Endothelial cell of umbilical vein (primary cell): ENCODE data around the gene IL6. TPM values are rescaled to one million over a fixed set of nuclear protein-coding genes. Genes with fewer than 3 reads are reported as not detected.

Experiments
- BruUV-seq: library from RNA; stranded (reverse); fragments of 400-500 nt; replicated peaks from 2 replicates; lab custom pipeline; 2021; lab: Mats Ljungman, UMichigan
- CTCF ChIA-PET: fragments of 300-600, 350-600 bp; sonication (Branson Sonifier 250); formaldehyde crosslinking; loops from one replicate; lab custom pipeline; 2021; ENCODE audit warnings: antibody characterized with exemption, inconsistent platforms; lab: Charles Lee
- POLR2A ChIA-PET: fragments of 300-600, 350-600 bp; sonication (Branson Sonifier 250); formaldehyde crosslinking; loops from one replicate; lab custom pipeline; 2021; ENCODE audit warnings: antibody characterized with exemption, inconsistent platforms; lab: Charles Lee
- DNase-seq: peaks from one replicate; pipeline ENCODE4 v3.0.0-alpha.2; 2011; ENCODE audit warnings: low read depth, low spot score
- FAIRE-seq: peaks from 2 replicates; lab custom pipeline; 2011; peaks lifted over from hg19 to GRCh38; lab: Jason Lieb, UNC
- H2AFZ ChIP-seq: 2 replicates; pipeline ENCODE4 v1.6.0; 2012; ENCODE audit warnings: low read depth, low read length, control low read depth, inconsistent platforms
- H3K27ac ChIP-seq: 2 replicates; pipeline ENCODE4 v1.5.1; 2011; ENCODE audit warnings: low read depth, mild to moderate bottlenecking, control low read depth, low read length, moderate library complexity; ENCODE audit not compliant: insufficient read depth
- H3K27me3 ChIP-seq, 2 experiments: 2 replicates each; pipeline versions ENCODE4 v1.6.0 to v1.6.1; 2011; ENCODE audit warnings: low read length in 2 of 2, mixed read lengths in 1 of 2; ENCODE audit not compliant: control insufficient read depth in 2 of 2, insufficient read depth in 2 of 2
- H3K36me3 ChIP-seq, 2 experiments: 2 replicates in 1 of 2; 3 replicates in 1 of 2; pipeline ENCODE4 v1.5.1; 2011; ENCODE audit warnings: low read length in 2 of 2, mild to moderate bottlenecking in 1 of 2, moderate library complexity in 1 of 2; ENCODE audit not compliant: control insufficient read depth in 2 of 2, insufficient read depth in 2 of 2; ENCODE audit errors: extremely low read depth in 1 of 2
- H3K4me1 ChIP-seq: 3 replicates; pipeline ENCODE4 v1.5.1; 2011; ENCODE audit warnings: mild to moderate bottlenecking, low read length; ENCODE audit not compliant: control insufficient read depth, insufficient read depth; ENCODE audit errors: extremely low read depth
- H3K4me2 ChIP-seq: 2 replicates; pipeline ENCODE4 v1.6.1; 2011; ENCODE audit warnings: low read length, control low read depth, mixed read lengths; ENCODE audit not compliant: insufficient read depth
- H3K4me3 ChIP-seq, 3 experiments: fragments of 200-600 bp in 1 of 3; sonication (generic), shearing (Covaris generic) in 1 of 3; replicated peaks in 1 of 3; 2 replicates each; pipeline ENCODE4 v1.5.1; 2011 to 2016; ENCODE audit warnings: control low read depth in 3 of 3, low read length in 3 of 3, mild to moderate bottlenecking in 2 of 3, inconsistent platforms in 1 of 3, low read depth in 1 of 3, moderate library complexity in 1 of 3; ENCODE audit not compliant: insufficient read depth in 1 of 3
- H3K79me2 ChIP-seq: 2 replicates; pipeline ENCODE4 v1.6.0; 2012; ENCODE audit warnings: low read length, inconsistent platforms; ENCODE audit not compliant: control insufficient read depth, insufficient read depth
- H3K9ac ChIP-seq: replicated peaks from 2 replicates; pipeline ENCODE3; 2011; ENCODE audit warnings: low read length, control low read depth; ENCODE audit not compliant: insufficient read depth; ENCODE audit errors: extremely low read depth
- H3K9me1 ChIP-seq: replicated peaks from 3 replicates; pipeline ENCODE4 v1.6.0; 2011; ENCODE audit warnings: mild to moderate bottlenecking, low read length; ENCODE audit not compliant: control insufficient read depth, insufficient read depth; ENCODE audit errors: extremely low read depth
- H3K9me3 ChIP-seq: replicated peaks from 2 replicates; pipeline ENCODE4 v1.5.1; 2012; ENCODE audit warnings: low read length, inconsistent platforms; ENCODE audit not compliant: control insufficient read depth, insufficient read depth
- H4K20me1 ChIP-seq: replicated peaks from 2 replicates; pipeline ENCODE3; 2011; ENCODE audit warnings: mild to moderate bottlenecking, low read length; ENCODE audit not compliant: control insufficient read depth, insufficient read depth; ENCODE audit errors: extremely low read depth
- EZH2 ChIP-seq: IDR thresholded peaks from 2 replicates; pipeline ENCODE4 v1.6.1; 2012; ENCODE audit warnings: borderline replicate concordance, low read depth, mild to moderate bottlenecking, moderate library complexity, low read length, inconsistent platforms; ENCODE audit not compliant: severe bottlenecking
- FOS ChIP-seq: IDR thresholded peaks from 2 replicates; pipeline ENCODE4 v1.6.1; 2011; ENCODE audit warnings: mild to moderate bottlenecking, low read length, moderate library complexity, borderline replicate concordance; ENCODE audit not compliant: insufficient read depth
- GATA2 ChIP-seq: IDR thresholded peaks from 2 replicates; pipeline ENCODE4 v1.7.0; 2011; ENCODE audit warnings: low read depth, mild to moderate bottlenecking, moderate library complexity, mixed read lengths, low read length; ENCODE audit not compliant: insufficient read length, insufficient read depth
- JUN ChIP-seq: IDR thresholded peaks from 2 replicates; pipeline ENCODE4 v1.6.1; 2011; ENCODE audit warnings: borderline replicate concordance, low read depth; ENCODE audit not compliant: insufficient read length, insufficient read depth
- POLR2AphosphoS5 ChIP-seq: IDR thresholded peaks from 2 replicates; pipeline ENCODE4 v1.6.1; 2012; ENCODE audit warnings: low read depth, mild to moderate bottlenecking, control low read depth, low read length, moderate library complexity; ENCODE audit not compliant: insufficient read depth
- dilution Hi-C: fragments of 300-500 bp; cut with MboI; formaldehyde crosslinking; loops from one replicate; pipeline ENCODE4 v1.15.0; 2019; ENCODE audit warnings: low sequenced_read_pairs; ENCODE audit not compliant: extremely low pct_ligation_motif_present
- intact Hi-C: fragments of 100-400 bp; cut with micrococcal nuclease; formaldehyde crosslinking; loops from one replicate; pipeline ENCODE4 v1.10.0; 2022
- polyA plus RNA-seq, 4 experiments: library from polyadenylated mRNA; depleted of rRNA in 3 of 4; stranded (reverse) in 3 of 4; unstranded in 1 of 4; fragments of >200 nt; gene quantifications; 2 replicates each; pipeline versions ENCODE4 v1.2.1 to v1.2.3, GENCODE V29; 2011 to 2012; ENCODE audit warnings: missing spikeins in 1 of 4
- total RNA-seq: library from RNA; stranded (reverse); gene quantifications from 2 replicates; pipeline ENCODE4 v1.2.3, GENCODE V29; 2021
- TF ChIP-seq, protein P1 (sequence below): IDR thresholded peaks from 2 replicates; pipeline ENCODE4 v1.6.1; 2011; ENCODE audit not compliant: insufficient read depth, insufficient read length

Gene IL6
- total and polyA plus RNA-seq, 2 donors (not counting 3 experiments of a cell fraction or from before 2014, with no cell fraction given) = 11.0 to 16.5 TPM

DNA sequence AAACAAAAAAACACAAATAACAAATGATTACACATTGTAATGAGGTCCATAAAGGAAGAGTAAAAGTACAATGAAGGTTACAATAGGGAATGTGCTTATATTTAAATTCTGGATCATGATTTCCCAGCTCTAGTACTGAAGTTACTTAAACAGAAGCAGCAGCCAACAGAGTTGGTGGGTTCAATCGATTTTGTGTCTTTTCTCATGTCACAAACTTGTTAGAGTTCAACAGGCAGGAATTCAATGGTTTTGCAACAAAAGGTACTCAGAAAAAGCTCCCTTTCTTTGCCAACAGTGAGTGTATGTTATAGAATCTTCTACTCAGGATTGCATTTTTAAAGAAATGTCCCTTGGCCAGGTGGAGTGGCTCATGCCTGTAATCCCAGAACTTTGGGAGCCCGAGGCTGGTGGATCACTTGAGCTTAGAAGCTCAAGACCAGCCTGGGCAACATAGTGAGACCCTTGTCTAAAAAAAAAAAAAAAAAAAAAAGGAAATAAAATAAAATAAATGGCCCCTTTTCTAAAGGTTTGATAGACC is 29.6 kb upstream of the IL6 start:
- Histone ChIP-seq H3K36me3 (no peaks in the 10 kb centered on the region), H3K9me1 (no peaks in the 10 kb centered on the region), H3K27ac (no peak overlapping the region), H3K9ac (no peak overlapping the region), H3K27me3 (no peaks in the 10 kb centered on the region), H3K9me3 (no peaks in the 10 kb centered on the region), H4K20me1 (no peaks in the 10 kb centered on the region), H3K4me2 (no peak overlapping the region), H3K4me1 (peaks cover 23% of the 10 kb centered on the region), H3K4me3 (no peak overlapping the region), H2AFZ (no peak overlapping the region), H3K79me2 (no peaks in the 10 kb centered on the region)
- POLR2A ChIA-PET = interaction anchor here (0.6 kb wide), 1 partner anchor 135 kb away, joined by 16 read pairs; no protein-coding TSS in a partner anchor
- TF ChIP-seq FOS (no peak), GATA2 (no peak), JUN (no peak), POLR2AphosphoS5 (no peak), EZH2 (no peak)
- TF ChIP-seq, protein P1, sequence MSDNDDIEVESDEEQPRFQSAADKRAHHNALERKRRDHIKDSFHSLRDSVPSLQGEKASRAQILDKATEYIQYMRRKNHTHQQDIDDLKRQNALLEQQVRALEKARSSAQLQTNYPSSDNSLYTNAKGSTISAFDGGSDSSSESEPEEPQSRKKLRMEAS = no peak
- no peak for FAIRE-seq
- CTCF ChIA-PET = interaction anchor here (1.0 to 5.1 kb wide), 8 partner anchors 10 to 136 kb away, joined by 3 to 21 read pairs (median 4); partner anchors contain the start of gene IL6
- no TSS peak for BruUV-seq
- DNase-seq = no peak
- dilution Hi-C loops (no loop called here), intact Hi-C loops (no loop called here)
